H9 (cell line): ENCODE measurements around the gene SOX12. TPM values are rescaled to one million over a fixed set of nuclear protein-coding genes. Genes with fewer than 3 reads are reported as not detected.

ENCODE experiments used
- DNase-seq: peaks from one replicate; pipeline ENCODE4 v3.0.0-alpha.2; 2017
- H2AFZ ChIP-seq: one replicate; pipeline ENCODE4 v1.6.1; 2013; ENCODE audit warnings: mild to moderate bottlenecking, low read length, control low read depth, moderate library complexity
- H2AK5ac ChIP-seq: 2 replicates; pipeline ENCODE4 v1.6.1; 2013; ENCODE audit warnings: low read length, control low read depth, mixed read lengths; ENCODE audit not compliant: insufficient read length
- H2BK120ac ChIP-seq: one replicate; pipeline ENCODE4 v1.6.1; 2013; ENCODE audit warnings: low read depth, mild to moderate bottlenecking, low read length, control low read depth, inconsistent platforms; ENCODE audit not compliant: poor library complexity, severe bottlenecking
- H2BK12ac ChIP-seq: 2 replicates; pipeline ENCODE4 v1.6.1; 2013; ENCODE audit warnings: low read length, control low read depth, mixed read lengths, low read depth; ENCODE audit not compliant: insufficient read length
- H2BK15ac ChIP-seq: 2 replicates; pipeline ENCODE4 v1.6.1; 2013; ENCODE audit warnings: low read depth, low read length, control low read depth
- H2BK20ac ChIP-seq: one replicate; pipeline ENCODE4 v1.6.1; 2013; ENCODE audit warnings: low read depth, mild to moderate bottlenecking, low read length, control low read depth, inconsistent platforms; ENCODE audit not compliant: poor library complexity, severe bottlenecking
- H2BK5ac ChIP-seq: 2 replicates; pipeline ENCODE4 v1.6.1; 2013; ENCODE audit warnings: low read length, control low read depth, mixed read lengths; ENCODE audit not compliant: insufficient read length
- H3K14ac ChIP-seq: 2 replicates; pipeline ENCODE4 v1.6.1; 2013; ENCODE audit warnings: low read length, control low read depth; ENCODE audit not compliant: insufficient read depth
- H3K18ac ChIP-seq: 2 replicates; pipeline ENCODE4 v1.6.1; 2013; ENCODE audit warnings: low read depth, mild to moderate bottlenecking, mixed read lengths, low read length, control low read depth; ENCODE audit not compliant: insufficient read length
- H3K23ac ChIP-seq: 2 replicates; pipeline ENCODE4 v1.6.1; 2013; ENCODE audit warnings: low read length, control low read depth, mixed read lengths, low read depth; ENCODE audit not compliant: insufficient read length
- H3K23me2 ChIP-seq: 2 replicates; pipeline ENCODE4 v1.6.1; 2013; ENCODE audit warnings: low read depth, mild to moderate bottlenecking, mixed read lengths, low read length, control low read depth; ENCODE audit not compliant: insufficient read length, poor library complexity, severe bottlenecking
- H3K27ac ChIP-seq: 2 replicates; pipeline ENCODE4 v1.5.1; 2013; ENCODE audit warnings: low read length, control low read depth, mixed read lengths, low read depth; ENCODE audit not compliant: insufficient read length
- H3K27me3 ChIP-seq: 2 replicates; pipeline ENCODE4 v1.6.1; 2013; ENCODE audit warnings: low read length, control low read depth, inconsistent platforms; ENCODE audit not compliant: insufficient read depth
- H3K4ac ChIP-seq: 2 replicates; pipeline ENCODE4 v1.6.1; 2013; ENCODE audit warnings: low read depth, mild to moderate bottlenecking, control low read depth, inconsistent platforms, low read length, moderate library complexity
- H3K4me1 ChIP-seq: 2 replicates; pipeline ENCODE4 v1.6.1; 2013; ENCODE audit warnings: low read length, control low read depth, inconsistent platforms; ENCODE audit not compliant: insufficient read depth
- H3K4me2 ChIP-seq: 2 replicates; pipeline ENCODE4 v1.6.1; 2013; ENCODE audit warnings: low read length, control low read depth, mixed read lengths; ENCODE audit not compliant: insufficient read length, insufficient read depth
- H3K56ac ChIP-seq: 2 replicates; pipeline ENCODE4 v1.6.1; 2013; ENCODE audit warnings: low read depth, mild to moderate bottlenecking, mixed read lengths, low read length, control low read depth; ENCODE audit not compliant: insufficient read length
- H3K79me1 ChIP-seq: 2 replicates; pipeline ENCODE4 v1.6.1; 2013; ENCODE audit warnings: low read depth, mild to moderate bottlenecking, moderate library complexity, low read length, control low read depth, inconsistent platforms; ENCODE audit not compliant: insufficient read depth, poor library complexity, severe bottlenecking
- H3K79me2 ChIP-seq: 2 replicates; pipeline ENCODE4 v1.6.1; 2013; ENCODE audit warnings: low read length, control low read depth, inconsistent platforms; ENCODE audit not compliant: insufficient read depth
- H3K9ac ChIP-seq: 2 replicates; pipeline ENCODE4 v1.6.1; 2013; ENCODE audit warnings: low read length, control low read depth, mixed read lengths; ENCODE audit not compliant: insufficient read length; ENCODE audit errors: extremely low read depth
- H3K9me3 ChIP-seq: one replicate; pipeline ENCODE4 v1.6.1; 2013; ENCODE audit warnings: low read depth, low read length, inconsistent platforms; ENCODE audit not compliant: control insufficient read depth
- H3T11ph ChIP-seq: one replicate; pipeline ENCODE4 v1.6.1; 2013; ENCODE audit warnings: mild to moderate bottlenecking, low read length, control low read depth, inconsistent platforms
- H4K20me1 ChIP-seq: one replicate; pipeline ENCODE4 v1.6.1; 2013; ENCODE audit not compliant: control insufficient read depth, insufficient read length, insufficient read depth
- H4K5ac ChIP-seq: 2 replicates; pipeline ENCODE4 v1.6.1; 2013; ENCODE audit warnings: low read depth, mild to moderate bottlenecking, mixed read lengths, low read length, control low read depth; ENCODE audit not compliant: insufficient read length
- H4K8ac ChIP-seq: replicated peaks from 2 replicates; pipeline ENCODE4 v1.6.1; 2013; ENCODE audit warnings: low read length, control low read depth, mixed read lengths, low read depth; ENCODE audit not compliant: insufficient read length
- H4K91ac ChIP-seq: 2 replicates; pipeline ENCODE4 v1.6.1; 2013; ENCODE audit warnings: low read depth, mild to moderate bottlenecking, moderate library complexity, mixed read lengths, low read length, control low read depth; ENCODE audit not compliant: insufficient read length
- H3K27ac Mint-ChIP-seq, 3 experiments: 2 replicates in 2 of 3; 3 replicates in 1 of 3; pipeline ENCODE4 v1.8.0; 2020 to 2021; ENCODE audit warnings: mixed read lengths in 3 of 3, mild to moderate bottlenecking in 1 of 3, moderate library complexity in 1 of 3
- H3K27me3 Mint-ChIP-seq: 2 replicates; pipeline ENCODE4 v1.8.0; 2021; ENCODE audit warnings: low read depth, mild to moderate bottlenecking, moderate library complexity, mixed read lengths
- H3K36me3 Mint-ChIP-seq, 3 experiments: 2 replicates in 2 of 3; 3 replicates in 1 of 3; pipeline ENCODE4 v1.8.0; 2020 to 2021; ENCODE audit warnings: low read depth in 3 of 3, mixed read lengths in 3 of 3; ENCODE audit not compliant: insufficient read depth in 1 of 3
- H3K4me1 Mint-ChIP-seq, 2 experiments: 2 replicates each; pipeline ENCODE4 v1.8.0; 2020; ENCODE audit warnings: mixed read lengths in 2 of 2
- H3K4me3 Mint-ChIP-seq, 2 experiments: 2 replicates in 1 of 2; 3 replicates in 1 of 2; pipeline ENCODE4 v1.8.0; 2020 to 2021; ENCODE audit warnings: mild to moderate bottlenecking in 2 of 2, mixed read lengths in 2 of 2, moderate library complexity in 1 of 2
- H3K9me3 Mint-ChIP-seq, 2 experiments: 2 replicates in 1 of 2; 3 replicates in 1 of 2; pipeline ENCODE4 v1.8.0; 2020; ENCODE audit warnings: mild to moderate bottlenecking in 2 of 2, mixed read lengths in 2 of 2, moderate library complexity in 1 of 2
- CTCF ChIP-seq: fragments of 200-600 bp; sonication (generic); conservative IDR thresholded peaks from 3 replicates; pipeline ENCODE4 v1.8.0; 2021; ENCODE audit warnings: antibody characterized with exemption, mild to moderate bottlenecking
- WGBS: extraction: QIAGEN DNeasy Blood & Tissue Kit; methylation state at CpG from one replicate; pipeline ENCODE4 v1.1.7; 2013; ENCODE audit warnings: missing lambda C conversion rate, low lambda C conversion rate, mixed read lengths; ENCODE audit not compliant: insufficient read length; ENCODE audit errors: extremely low coverage; 5-methylcytosine and 5-hydroxymethylcytosine counted together
- total RNA-seq: library from RNA; stranded (reverse); gene quantifications from 2 replicates; pipeline ENCODE4 v1.2.1, GENCODE V29; 2021

The SOX12 gene
- total RNA-seq, 1 experiment from 2014 or later: 54.4 TPM

GRCh38 chr20:295804-296203 is 29.5 kb upstream of the SOX12 start:
- Histone ChIP-seq H4K91ac (no peak overlapping the region), H3K56ac (no peak overlapping the region), H3K27me3 (no peaks in the 10 kb centered on the region; the same call in 1 of the 2 replicates), H3K4ac (no peak overlapping the region), H3K27ac (no peak overlapping the region), H3T11ph (no peak overlapping the region), H3K14ac (no peak overlapping the region), H2BK15ac (no peak overlapping the region), H3K79me1 (no peaks in the 10 kb centered on the region), H4K5ac (no peak overlapping the region), H2BK120ac (no peak overlapping the region), H3K9ac (no peak overlapping the region), H2BK5ac (no peak overlapping the region), H3K79me2 (peaks cover 17% of the 10 kb centered on the region; the same call in 1 of the 2 replicates), H4K8ac (no peak overlapping the region), H3K23me2 (peaks cover 24% of the 10 kb centered on the region), H2AK5ac (no peak overlapping the region), H2AFZ (no peak overlapping the region), H3K23ac (no peak overlapping the region), H3K4me2 (no peak overlapping the region), H3K18ac (no peak overlapping the region), H2BK12ac (no peak overlapping the region), H3K4me1 (peaks cover 5% of the 10 kb centered on the region; the same call in 1 of the 2 replicates), H4K20me1 (no peaks in the 10 kb centered on the region), H3K9me3 (no peaks in the 10 kb centered on the region), H2BK20ac (no peak overlapping the region)
- Mint-ChIP-seq H3K4me3 (peak overlapping the region in 1 of 2 experiments; percentile 50; a peak in 3 of 5 replicates), H3K27ac (no peak overlapping the region), H3K36me3 (peaks cover 4 to 14% (median 9%) of the 10 kb centered on the region in 3 experiments; a peak in 6 of 7 replicates), H3K27me3 (peaks cover 34% of the 10 kb centered on the region), H3K9me3 (peaks cover 0 to 4% of the 10 kb centered on the region in 2 experiments; a peak in 3 of 5 replicates), H3K4me1 (peaks cover 28 to 31% of the 10 kb centered on the region in 2 experiments)
- no CpG with 5 or more reads among the region's 4 CpGs for WGBS
- TF ChIP-seq CTCF: no peak
- DNase-seq: no peak
